Activated B cell treated with CpG ODN at 0.5 μM for 24 hours (primary cell): ENCODE results near the gene ZBTB2. TPM values are rescaled to one million over a fixed set of nuclear protein-coding genes. Genes with fewer than 3 reads are reported as not detected.
"Not testable (repeated sequence)": the region's sequence is repeated elsewhere in the genome, so short reads cannot be mapped to it uniquely, and the experiment has no call there.

ENCODE experiments used
- ATAC-seq: fragments of 200-7000 bp; cut with Tn5 transposase; one replicate; pipeline ENCODE4 v1.10.0; 2021; ENCODE audit warnings: low read depth, mild to moderate bottlenecking, moderate library complexity
- CTCF ChIA-PET: fragments of 350-600 bp; sonication (Branson Sonifier 250); formaldehyde crosslinking; loops from one replicate; lab custom pipeline; 2021; ENCODE audit warnings: antibody characterized with exemption; lab: Charles Lee
- POLR2A ChIA-PET: fragments of 350-600 bp; sonication (Branson Sonifier 250); formaldehyde crosslinking; loops from one replicate; lab custom pipeline; 2021; ENCODE audit warnings: antibody characterized with exemption; lab: Charles Lee
- DNase-seq: peaks from one replicate; pipeline ENCODE4 v3.0.0; 2022
- H3K27ac Mint-ChIP-seq: one replicate; pipeline ENCODE4 v1.8.0; 2020; ENCODE audit warnings: mixed read lengths
- H3K27me3 Mint-ChIP-seq: one replicate; pipeline ENCODE4 v1.8.0; 2021; ENCODE audit warnings: mixed read lengths
- H3K36me3 Mint-ChIP-seq: one replicate; pipeline ENCODE4 v1.8.0; 2021; ENCODE audit warnings: low read depth, mixed read lengths
- H3K4me1 Mint-ChIP-seq: one replicate; pipeline ENCODE4 v1.8.0; 2021; ENCODE audit warnings: mixed read lengths
- H3K4me3 Mint-ChIP-seq: one replicate; pipeline ENCODE4 v1.8.0; 2020; ENCODE audit warnings: mild to moderate bottlenecking, mixed read lengths
- H3K9me3 Mint-ChIP-seq: one replicate; pipeline ENCODE4 v1.8.0; 2020; ENCODE audit warnings: mixed read lengths
- intact Hi-C: fragments of 100-400 bp; cut with micrococcal nuclease; formaldehyde crosslinking; loops from one replicate; pipeline ENCODE4 v1.15.1; 2024
- total RNA-seq: library from RNA; stranded (reverse); gene quantifications from 2 replicates; pipeline ENCODE4 v1.2.3, GENCODE V29; 2022
- TF ChIP-seq, protein P1 (sequence below): fragments of 200-600 bp; IDR thresholded peaks from one replicate; pipeline ENCODE4 v1.8.0; 2022; ENCODE audit warnings: antibody characterized with exemption, mild to moderate bottlenecking

The ZBTB2 gene
- total RNA-seq, 1 donor from 2014 or later: 17.3 TPM

DNA sequence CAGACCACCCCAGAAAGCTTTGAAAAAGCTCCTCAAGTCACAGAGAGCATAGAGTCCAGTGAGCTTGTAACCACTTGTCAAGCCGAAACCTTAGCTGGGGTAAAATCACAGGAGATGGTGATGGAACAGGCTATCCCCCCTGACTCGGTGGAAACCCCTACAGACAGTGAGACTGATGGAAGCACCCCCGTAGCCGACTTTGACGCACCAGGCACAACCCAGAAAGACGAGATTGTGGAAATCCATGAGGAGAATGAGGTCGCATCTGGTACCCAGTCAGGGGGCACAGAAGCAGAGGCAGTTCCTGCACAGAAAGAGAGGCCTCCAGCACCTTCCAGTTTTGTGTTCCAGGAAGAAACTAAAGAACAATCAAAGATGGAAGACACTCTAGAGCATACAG lies 39.6 kb downstream of the ZBTB2 start:
- intact Hi-C loops: no loop called here
- CTCF ChIA-PET: no interaction called here

GRCh38 chr6:151351146-151351700 lies 40.1 kb downstream of the ZBTB2 start:
- Mint-ChIP-seq H3K4me1 (no peaks in the 10 kb centered on the region), H3K27me3 (no peaks in the 10 kb centered on the region), H3K36me3 (peaks cover 3% of the 10 kb centered on the region), H3K9me3 (no peaks in the 10 kb centered on the region), H3K27ac (no peak overlapping the region), H3K4me3 (no peak overlapping the region)
- ATAC-seq: no peak
- no peak for DNase-seq
- POLR2A ChIA-PET: no interaction called here
- TF ChIP-seq, protein P1, sequence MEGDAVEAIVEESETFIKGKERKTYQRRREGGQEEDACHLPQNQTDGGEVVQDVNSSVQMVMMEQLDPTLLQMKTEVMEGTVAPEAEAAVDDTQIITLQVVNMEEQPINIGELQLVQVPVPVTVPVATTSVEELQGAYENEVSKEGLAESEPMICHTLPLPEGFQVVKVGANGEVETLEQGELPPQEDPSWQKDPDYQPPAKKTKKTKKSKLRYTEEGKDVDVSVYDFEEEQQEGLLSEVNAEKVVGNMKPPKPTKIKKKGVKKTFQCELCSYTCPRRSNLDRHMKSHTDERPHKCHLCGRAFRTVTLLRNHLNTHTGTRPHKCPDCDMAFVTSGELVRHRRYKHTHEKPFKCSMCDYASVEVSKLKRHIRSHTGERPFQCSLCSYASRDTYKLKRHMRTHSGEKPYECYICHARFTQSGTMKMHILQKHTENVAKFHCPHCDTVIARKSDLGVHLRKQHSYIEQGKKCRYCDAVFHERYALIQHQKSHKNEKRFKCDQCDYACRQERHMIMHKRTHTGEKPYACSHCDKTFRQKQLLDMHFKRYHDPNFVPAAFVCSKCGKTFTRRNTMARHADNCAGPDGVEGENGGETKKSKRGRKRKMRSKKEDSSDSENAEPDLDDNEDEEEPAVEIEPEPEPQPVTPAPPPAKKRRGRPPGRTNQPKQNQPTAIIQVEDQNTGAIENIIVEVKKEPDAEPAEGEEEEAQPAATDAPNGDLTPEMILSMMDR: no peak
- intact Hi-C loops: no loop called here
- CTCF ChIA-PET: no interaction called here

More for the DNA sequence above, 39.6 kb downstream of the ZBTB2 start:
- no peaks in the 10 kb centered on the region for H3K9me3 Mint-ChIP-seq
- H3K4me3 Mint-ChIP-seq: no peak overlapping the region
- no peaks in the 10 kb centered on the region for H3K4me1 Mint-ChIP-seq
- no peaks in the 10 kb centered on the region for H3K27me3 Mint-ChIP-seq
- TF ChIP-seq, protein P1: no peak
- DNase-seq: no peak
- POLR2A ChIA-PET: no interaction called here
- no peak for ATAC-seq
- H3K27ac Mint-ChIP-seq: no peak overlapping the region
- H3K36me3 Mint-ChIP-seq: peaks cover 4% of the 10 kb centered on the region

GRCh38 chr6:151350442-151351145 lies 40.8 kb downstream of the ZBTB2 start:
- Mint-ChIP-seq H3K27me3 (no peaks in the 10 kb centered on the region), H3K27ac (no peak overlapping the region), H3K9me3 (no peaks in the 10 kb centered on the region), H3K36me3 (peaks cover 1% of the 10 kb centered on the region), H3K4me3 (no peak overlapping the region), H3K4me1 (no peaks in the 10 kb centered on the region)
- intact Hi-C loops: no loop called here
- CTCF ChIA-PET: interaction anchor here (0.8 to 0.9 kb wide), 2 partner anchors 16 to 26 kb away, joined by 3 read pairs; no protein-coding TSS in a partner anchor
- POLR2A ChIA-PET: interaction anchor here (0.8 kb wide), 1 partner anchor 59 kb away, joined by 3 read pairs; no protein-coding TSS in a partner anchor
- TF ChIP-seq, protein P1: no peak
- no peak for ATAC-seq
- DNase-seq: no peak

DNA sequence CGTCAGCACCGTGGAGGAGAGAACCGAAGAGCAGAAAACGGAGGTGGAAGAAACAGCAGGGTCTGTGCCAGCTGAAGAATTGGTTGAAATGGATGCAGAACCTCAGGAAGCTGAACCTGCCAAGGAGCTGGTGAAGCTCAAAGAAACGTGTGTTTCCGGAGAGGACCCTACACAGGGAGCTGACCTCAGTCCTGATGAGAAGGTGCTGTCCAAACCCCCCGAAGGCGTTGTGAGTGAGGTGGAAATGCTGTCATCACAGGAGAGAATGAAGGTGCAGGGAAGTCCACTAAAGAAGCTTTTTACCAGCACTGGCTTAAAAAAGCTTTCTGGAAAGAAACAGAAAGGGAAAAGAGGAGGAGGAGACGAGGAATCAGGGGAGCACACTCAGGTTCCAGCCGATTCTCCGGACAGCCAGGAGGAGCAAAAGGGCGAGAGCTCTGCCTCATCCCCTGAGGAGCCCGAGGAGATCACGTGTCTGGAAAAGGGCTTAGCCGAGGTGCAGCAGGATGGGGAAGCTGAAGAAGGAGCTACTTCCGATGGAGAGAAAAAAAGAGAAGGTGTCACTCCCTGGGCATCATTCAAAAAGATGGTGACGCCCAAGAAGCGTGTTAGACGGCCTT lies 41.6 kb downstream of the ZBTB2 start:
- TF ChIP-seq, protein P1: no peak
- H3K36me3 Mint-ChIP-seq: no peaks in the 10 kb centered on the region
- no peaks in the 10 kb centered on the region for H3K27me3 Mint-ChIP-seq
- no peaks in the 10 kb centered on the region for H3K9me3 Mint-ChIP-seq
- ATAC-seq: no peak
- intact Hi-C loops: no loop called here
- H3K4me1 Mint-ChIP-seq: no peaks in the 10 kb centered on the region
- no peak overlapping the region for H3K4me3 Mint-ChIP-seq
- ChIA-PET CTCF (interaction anchor here (0.8 to 0.9 kb wide), 2 partner anchors 15 to 25 kb away, joined by 3 read pairs; no protein-coding TSS in a partner anchor), POLR2A (interaction anchor here (0.8 kb wide), 1 partner anchor 59 kb away, joined by 3 read pairs; no protein-coding TSS in a partner anchor)
- H3K27ac Mint-ChIP-seq: no peak overlapping the region
- DNase-seq: no peak

GRCh38 chr6:151342750-151343149 lies 48.6 kb downstream of the ZBTB2 start:
- H3K4me3 Mint-ChIP-seq, H3K27me3 Mint-ChIP-seq, ATAC-seq, DNase-seq, H3K9me3 Mint-ChIP-seq, H3K27ac Mint-ChIP-seq, H3K4me1 Mint-ChIP-seq, H3K36me3 Mint-ChIP-seq, intact Hi-C loops, POLR2A ChIA-PET, CTCF ChIA-PET: not testable (repeated sequence)
